Ishikawa (cell line): ENCODE data around the gene LEMD2.

Experiments used
- CREB1 ChIP-seq: IDR thresholded peaks from 2 replicates; pipeline ENCODE4 v1.6.1; 2012; ENCODE audit warnings: low read depth
- EP300 ChIP-seq: IDR thresholded peaks from 2 replicates; pipeline ENCODE4 v1.6.1; 2012; ENCODE audit warnings: borderline replicate concordance
- FOXM1 ChIP-seq: IDR thresholded peaks from 2 replicates; pipeline ENCODE4 v1.6.1; 2012; ENCODE audit warnings: low read depth, borderline replicate concordance
- RAD21 ChIP-seq: IDR thresholded peaks from 2 replicates; pipeline ENCODE4 v1.6.1; 2012; ENCODE audit warnings: low read depth
- TAF1 ChIP-seq: IDR thresholded peaks from 2 replicates; pipeline ENCODE4 v1.6.1; 2012; ENCODE audit warnings: low read depth, mild to moderate bottlenecking
- TEAD4 ChIP-seq: IDR thresholded peaks from 2 replicates; pipeline ENCODE4 v1.6.1; 2012
- YY1 ChIP-seq: IDR thresholded peaks from 2 replicates; pipeline ENCODE4 v1.6.1; 2012; ENCODE audit warnings: low read depth
- TF ChIP-seq, protein P1 (sequence below): IDR thresholded peaks from 2 replicates; pipeline ENCODE4 v1.6.1; 2012
- TF ChIP-seq, protein P2 (sequence below): IDR thresholded peaks from 2 replicates; pipeline ENCODE4 v1.6.1; 2012; ENCODE audit warnings: low read depth, mild to moderate bottlenecking
- TF ChIP-seq, protein P3 (sequence below): IDR thresholded peaks from 2 replicates; pipeline ENCODE4 v1.6.1; 2012

DNA sequence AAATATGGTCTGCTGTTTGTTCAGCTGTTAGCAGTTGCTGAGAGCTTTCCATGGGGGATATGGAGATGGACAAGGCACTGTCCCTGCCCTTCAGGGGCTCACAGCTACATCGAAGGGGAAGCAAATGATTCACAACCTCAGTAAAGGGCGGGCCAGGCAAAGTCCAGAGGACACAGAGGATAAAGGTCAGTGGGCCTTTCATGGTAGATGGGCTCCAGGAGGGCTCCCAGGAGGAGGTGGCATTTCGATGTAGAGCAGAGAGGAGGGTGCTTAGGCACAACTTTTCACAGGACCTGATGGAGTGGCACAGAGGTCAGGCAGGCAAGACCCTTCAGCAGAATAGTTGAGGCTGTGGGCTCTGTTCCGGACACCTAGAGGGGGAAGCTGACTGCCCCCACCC is 30.1 kb upstream of the LEMD2 start:
- no peak for TF ChIP-seq TAF1
- no peak for TF ChIP-seq CREB1
- TF ChIP-seq, protein P1, sequence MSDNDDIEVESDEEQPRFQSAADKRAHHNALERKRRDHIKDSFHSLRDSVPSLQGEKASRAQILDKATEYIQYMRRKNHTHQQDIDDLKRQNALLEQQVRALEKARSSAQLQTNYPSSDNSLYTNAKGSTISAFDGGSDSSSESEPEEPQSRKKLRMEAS = no peak
- TF ChIP-seq YY1 = no peak
- TF ChIP-seq EP300 = no peak
- TF ChIP-seq, protein P2, sequence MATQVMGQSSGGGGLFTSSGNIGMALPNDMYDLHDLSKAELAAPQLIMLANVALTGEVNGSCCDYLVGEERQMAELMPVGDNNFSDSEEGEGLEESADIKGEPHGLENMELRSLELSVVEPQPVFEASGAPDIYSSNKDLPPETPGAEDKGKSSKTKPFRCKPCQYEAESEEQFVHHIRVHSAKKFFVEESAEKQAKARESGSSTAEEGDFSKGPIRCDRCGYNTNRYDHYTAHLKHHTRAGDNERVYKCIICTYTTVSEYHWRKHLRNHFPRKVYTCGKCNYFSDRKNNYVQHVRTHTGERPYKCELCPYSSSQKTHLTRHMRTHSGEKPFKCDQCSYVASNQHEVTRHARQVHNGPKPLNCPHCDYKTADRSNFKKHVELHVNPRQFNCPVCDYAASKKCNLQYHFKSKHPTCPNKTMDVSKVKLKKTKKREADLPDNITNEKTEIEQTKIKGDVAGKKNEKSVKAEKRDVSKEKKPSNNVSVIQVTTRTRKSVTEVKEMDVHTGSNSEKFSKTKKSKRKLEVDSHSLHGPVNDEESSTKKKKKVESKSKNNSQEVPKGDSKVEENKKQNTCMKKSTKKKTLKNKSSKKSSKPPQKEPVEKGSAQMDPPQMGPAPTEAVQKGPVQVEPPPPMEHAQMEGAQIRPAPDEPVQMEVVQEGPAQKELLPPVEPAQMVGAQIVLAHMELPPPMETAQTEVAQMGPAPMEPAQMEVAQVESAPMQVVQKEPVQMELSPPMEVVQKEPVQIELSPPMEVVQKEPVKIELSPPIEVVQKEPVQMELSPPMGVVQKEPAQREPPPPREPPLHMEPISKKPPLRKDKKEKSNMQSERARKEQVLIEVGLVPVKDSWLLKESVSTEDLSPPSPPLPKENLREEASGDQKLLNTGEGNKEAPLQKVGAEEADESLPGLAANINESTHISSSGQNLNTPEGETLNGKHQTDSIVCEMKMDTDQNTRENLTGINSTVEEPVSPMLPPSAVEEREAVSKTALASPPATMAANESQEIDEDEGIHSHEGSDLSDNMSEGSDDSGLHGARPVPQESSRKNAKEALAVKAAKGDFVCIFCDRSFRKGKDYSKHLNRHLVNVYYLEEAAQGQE = no peak
- no peak for TF ChIP-seq TEAD4
- no peak for TF ChIP-seq RAD21
- TF ChIP-seq, protein P3, sequence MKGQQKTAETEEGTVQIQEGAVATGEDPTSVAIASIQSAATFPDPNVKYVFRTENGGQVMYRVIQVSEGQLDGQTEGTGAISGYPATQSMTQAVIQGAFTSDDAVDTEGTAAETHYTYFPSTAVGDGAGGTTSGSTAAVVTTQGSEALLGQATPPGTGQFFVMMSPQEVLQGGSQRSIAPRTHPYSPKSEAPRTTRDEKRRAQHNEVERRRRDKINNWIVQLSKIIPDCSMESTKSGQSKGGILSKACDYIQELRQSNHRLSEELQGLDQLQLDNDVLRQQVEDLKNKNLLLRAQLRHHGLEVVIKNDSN = no peak
- no peak for TF ChIP-seq FOXM1
